OCI-LY7 (cell line): Measurements from ENCODE around the gene ZNF800. TPM values are rescaled to one million over a fixed set of nuclear protein-coding genes. Genes with fewer than 3 reads are reported as not detected.

ENCODE experiments used
- BruUV-seq: library from RNA; stranded (reverse); fragments of 400-500 nt; replicated peaks from 2 replicates; lab custom pipeline; 2021; lab: Mats Ljungman, UMichigan
- CTCF ChIA-PET: fragments of 300-600 bp; sonication (Branson Sonifier 250); formaldehyde crosslinking; loops from one replicate; lab custom pipeline; 2022; ENCODE audit warnings: antibody characterized with exemption; ENCODE audit not compliant: unreplicated experiment; lab: Charles Lee
- POLR2A ChIA-PET: fragments of 300-600 bp; sonication (Branson Sonifier 250); formaldehyde crosslinking; loops from one replicate; lab custom pipeline; 2022; ENCODE audit warnings: antibody characterized with exemption; lab: Charles Lee
- DNase-seq: peaks from one replicate; pipeline ENCODE4 v3.0.0-alpha.2; 2015; ENCODE audit warnings: low spot score
- H2AFZ ChIP-seq: fragments of 200-600 bp; sonication (generic), shearing (Covaris generic); 2 replicates; pipeline ENCODE4 v1.6.1; 2014; ENCODE audit warnings: mild to moderate bottlenecking, antibody characterized with exemption, low read length, moderate library complexity
- H3K27ac ChIP-seq: fragments of 200-600 bp; sonication (generic); 2 replicates; pipeline ENCODE4 v1.5.1; 2014; ENCODE audit warnings: mixed run types, low read depth, mild to moderate bottlenecking, moderate library complexity, low read length, inconsistent platforms; ENCODE audit not compliant: poor library complexity, severe bottlenecking
- H3K36me3 ChIP-seq: fragments of 200-600 bp; sonication (generic); 2 replicates; pipeline ENCODE4 v1.6.1; 2014; ENCODE audit warnings: mild to moderate bottlenecking, antibody characterized with exemption, low read length, moderate library complexity, mixed read lengths; ENCODE audit not compliant: insufficient read depth
- H3K4me1 ChIP-seq: fragments of 200-600 bp; sonication (generic); 2 replicates; pipeline ENCODE4 v1.5.1; 2014; ENCODE audit warnings: mild to moderate bottlenecking, low read length; ENCODE audit not compliant: insufficient read depth, poor library complexity, severe bottlenecking
- H3K4me2 ChIP-seq: fragments of 200-600 bp; sonication (generic); 2 replicates; pipeline ENCODE4 v1.6.1; 2014; ENCODE audit warnings: mild to moderate bottlenecking, low read length
- H3K4me3 ChIP-seq: fragments of 200-600 bp; sonication (generic); 2 replicates; pipeline ENCODE4 v1.5.1; 2014; ENCODE audit warnings: mild to moderate bottlenecking, low read depth, low read length; ENCODE audit not compliant: poor library complexity, severe bottlenecking
- H3K79me2 ChIP-seq: fragments of 200-600 bp; sonication (generic); 2 replicates; pipeline ENCODE4 v1.6.1; 2016; ENCODE audit warnings: low read depth, mild to moderate bottlenecking, low read length, moderate library complexity, mixed read lengths; ENCODE audit not compliant: insufficient read depth
- H3K9me2 ChIP-seq: fragments of 200-600 bp; sonication (generic); 2 replicates; pipeline ENCODE4 v1.6.1; 2016; ENCODE audit warnings: mild to moderate bottlenecking, low read length, mixed read lengths; ENCODE audit not compliant: insufficient read depth
- H3K9me3 ChIP-seq: fragments of 200-600 bp; sonication (generic); 2 replicates; pipeline ENCODE4 v1.6.1; 2014; ENCODE audit warnings: mild to moderate bottlenecking, mixed run types, low read length, mixed read lengths
- H4K20me1 ChIP-seq: fragments of 200-600 bp; sonication (generic); 2 replicates; pipeline ENCODE4 v1.6.1; 2014; ENCODE audit warnings: mild to moderate bottlenecking, antibody characterized with exemption, low read length, moderate library complexity, mixed read lengths; ENCODE audit not compliant: insufficient read depth
- CTCF ChIP-seq: fragments of 200-600 bp; sonication (generic); conservative IDR thresholded peaks from 2 replicates; pipeline ENCODE4 v1.5.1; 2014; ENCODE audit warnings: mild to moderate bottlenecking, antibody characterized with exemption, low read length, moderate library complexity, mixed read lengths
- EZH2phosphoT487 ChIP-seq: fragments of 200-600 bp; sonication (generic); IDR thresholded peaks from 2 replicates; pipeline ENCODE4 v1.6.1; 2018; ENCODE audit warnings: low read depth, borderline replicate concordance, mild to moderate bottlenecking, mixed run types, antibody characterized with exemption, low read length, moderate library complexity, mixed read lengths
- intact Hi-C: fragments of 100-400 bp; cut with micrococcal nuclease; formaldehyde crosslinking; loops from one replicate; pipeline ENCODE4 v1.10.0; 2022; ENCODE audit not compliant: unreplicated experiment
- total RNA-seq, 2 experiments: library from RNA; depleted of rRNA in 1 of 2; stranded (reverse); fragments of >200 nt in 1 of 2; shearing (Covaris generic) in 1 of 2; gene quantifications; 2 replicates each; pipeline ENCODE4 v1.2.3, GENCODE V29; 2014 to 2022

The ZNF800 gene
- total RNA-seq, 2 experiments from 2014 or later = 23.9 to 42.2 TPM

- Histone ChIP-seq H3K9me2 (no peaks in the 10 kb centered on the region), H3K4me1 (peaks cover 37% of the 10 kb centered on the region), H3K79me2 (no peaks in the 10 kb centered on the region), H3K4me2 (no peak overlapping the region), H3K27ac (no peak overlapping the region), H3K4me3 (no peak overlapping the region), H3K9me3 (no peaks in the 10 kb centered on the region), H2AFZ (peak overlapping the region; percentile 24; the same call in 1 of the 2 replicates), H4K20me1 (no peaks in the 10 kb centered on the region), H3K36me3 (no peaks in the 10 kb centered on the region)
- TF ChIP-seq EZH2phosphoT487 = no peak
- TF ChIP-seq CTCF = no peak
- CTCF ChIA-PET = no interaction called here
- POLR2A ChIA-PET = no interaction called here
- BruUV-seq = no TSS peak
- no peak for DNase-seq
- intact Hi-C loops = no loop called here
Observed at GRCh38 chr7:127415060-127415742, 22.7 kb upstream of the ZNF800 start.

- peak overlapping the region; percentile 33 for H3K4me2 ChIP-seq
- DNase-seq = peak; percentile 22
Observed at GRCh38 chr7:127413962-127414361, 21.5 kb upstream of the ZNF800 start.

More at GRCh38 chr7:127413962-127414361, 21.5 kb upstream of the ZNF800 start:
- Histone ChIP-seq H3K9me3 (no peaks in the 10 kb centered on the region), H3K27ac (no peak overlapping the region), H4K20me1 (no peaks in the 10 kb centered on the region), H3K9me2 (no peaks in the 10 kb centered on the region), H3K36me3 (no peaks in the 10 kb centered on the region), H3K79me2 (no peaks in the 10 kb centered on the region), H3K4me3 (no peak overlapping the region), H2AFZ (peak overlapping the region; percentile 58; the same call in 1 of the 2 replicates), H3K4me1 (peaks cover 37% of the 10 kb centered on the region)
- POLR2A ChIA-PET = no interaction called here
- CTCF ChIA-PET = no interaction called here
- no TSS peak for BruUV-seq
- TF ChIP-seq CTCF (no peak), EZH2phosphoT487 (no peak)
- intact Hi-C loops = no loop called here
